HepG2 (cell line): ENCODE data around the gene AJUBA. TPM values are rescaled to one million over a fixed set of nuclear protein-coding genes. Genes with fewer than 3 reads are reported as not detected.

Experiments used
- ARHGAP35 ChIP-seq: sonication (generic); formaldehyde crosslinking; IDR thresholded peaks from 2 replicates; pipeline ENCODE4 v1.9.0; 2022; ENCODE audit warnings: mild to moderate bottlenecking, inconsistent platforms, moderate library complexity, missing genetic modification reagents, borderline replicate concordance
- CBX2 ChIP-seq, 2 experiments: fragments of 200-600 bp in 1 of 2; sonication (generic); formaldehyde crosslinking in 1 of 2; IDR thresholded peaks; 2 replicates each; pipeline versions ENCODE4 v1.7.0 to v1.8.1; 2018 to 2022; ENCODE audit warnings: low read depth in 2 of 2, low read length in 1 of 2, mild to moderate bottlenecking in 1 of 2, missing genetic modification reagents in 1 of 2
- DNMT1 ChIP-seq: sonication (generic); formaldehyde crosslinking; IDR thresholded peaks from 2 replicates; pipeline ENCODE4 v1.5.1; 2020; ENCODE audit warnings: mild to moderate bottlenecking, missing genetic modification reagents
- FOXA3 ChIP-seq: IDR thresholded peaks from 2 replicates; pipeline ENCODE4 v1.6.1; 2016; ENCODE audit warnings: missing genetic modification reagents, missing compliant biosample characterization
- NCOA1 ChIP-seq: sonication (generic); formaldehyde crosslinking; IDR thresholded peaks from 2 replicates; pipeline ENCODE4 v1.9.0; 2021; ENCODE audit warnings: missing genetic modification reagents
- NRL ChIP-seq: sonication (generic); formaldehyde crosslinking; IDR thresholded peaks from 2 replicates; pipeline ENCODE4 v1.5.0; 2020; ENCODE audit warnings: missing genetic modification reagents, mild to moderate bottlenecking, moderate library complexity, borderline replicate concordance
- SMAD1 ChIP-seq: sonication (generic); formaldehyde crosslinking; IDR thresholded peaks from 2 replicates; pipeline ENCODE4 v1.4.0; 2020; ENCODE audit warnings: missing genetic modification reagents, low read depth, mild to moderate bottlenecking, borderline replicate concordance
- SMYD3 ChIP-seq: sonication (generic); formaldehyde crosslinking; IDR thresholded peaks from 2 replicates; pipeline ENCODE4 v1.8.1; 2023; ENCODE audit warnings: mild to moderate bottlenecking, missing genetic modification reagents
- YEATS2 ChIP-seq: sonication (generic); formaldehyde crosslinking; IDR thresholded peaks from 2 replicates; pipeline ENCODE4 v1.4.0; 2020; ENCODE audit warnings: missing genetic modification reagents, borderline replicate concordance
- ZBTB7A ChIP-seq: sonication (generic); formaldehyde crosslinking; IDR thresholded peaks from 2 replicates; pipeline ENCODE4 v1.8.0; 2022; ENCODE audit warnings: mild to moderate bottlenecking, missing genetic modification reagents
- ZEB1 ChIP-seq: IDR thresholded peaks from 2 replicates; pipeline ENCODE4 v1.6.1; 2012; ENCODE audit warnings: mild to moderate bottlenecking, low read depth, inconsistent platforms; ENCODE audit not compliant: insufficient replicate concordance
- ZNF260 ChIP-seq: sonication (generic); formaldehyde crosslinking; IDR thresholded peaks from 2 replicates; pipeline ENCODE4 v1.4.0; 2020; ENCODE audit warnings: missing genetic modification reagents, low read depth, mild to moderate bottlenecking, borderline replicate concordance
- ZSCAN31 ChIP-seq: sonication (generic); formaldehyde crosslinking; IDR thresholded peaks from 2 replicates; pipeline ENCODE4 v1.5.0; 2020; ENCODE audit warnings: low read depth, mild to moderate bottlenecking, missing genetic modification reagents
- polyA plus RNA-seq, 8 experiments: library from polyadenylated mRNA; depleted of rRNA in 3 of 8; stranded (reverse) in 7 of 8; unstranded in 1 of 8; fragments of >200 nt; fragmentation: Illumina TruSeq in 4 of 8; extraction: Trizol in 4 of 8; gene quantifications; 2 replicates each; pipeline versions ENCODE4 v1.2.1 to v1.2.3, GENCODE V29; 2011 to 2016; ENCODE audit warnings: low read depth in 4 of 8, missing spikeins in 1 of 8, mixed read lengths in 1 of 8; ENCODE audit not compliant: insufficient read depth in 1 of 8
- total RNA-seq, 5 experiments: library from RNA; depleted of rRNA; stranded (reverse); fragments of >200 nt; fragmentation: Illumina TruSeq; extraction: Trizol; gene quantifications; 2 replicates each; pipeline ENCODE4 v1.2.3, GENCODE V29; 2016; ENCODE audit warnings: low read depth in 1 of 5
- TF ChIP-seq, protein P1 (sequence below): sonication (generic); formaldehyde crosslinking; IDR thresholded peaks from 2 replicates; pipeline ENCODE4 v1.5.1; 2020; ENCODE audit warnings: mild to moderate bottlenecking, missing genetic modification reagents
- TF ChIP-seq, protein P2 (sequence below): IDR thresholded peaks from 2 replicates; pipeline ENCODE4 v1.6.1; 2016; ENCODE audit warnings: low read depth, control low read depth
- TF ChIP-seq, protein P3 (sequence below): sonication (generic); IDR thresholded peaks from 2 replicates; pipeline ENCODE4 v1.6.1; 2016; ENCODE audit warnings: low read depth, borderline replicate concordance
- TF ChIP-seq, protein P4 (sequence below): sonication (generic); formaldehyde crosslinking; IDR thresholded peaks from 2 replicates; pipeline ENCODE4 v1.4.0; 2020; ENCODE audit warnings: low read depth, mild to moderate bottlenecking, missing genetic modification reagents
- TF ChIP-seq, protein P5 (sequence below): sonication (generic); formaldehyde crosslinking; conservative IDR thresholded peaks from 2 replicates; pipeline ENCODE4 v1.4.0; 2020; ENCODE audit warnings: mild to moderate bottlenecking, missing genetic modification reagents, moderate library complexity

AJUBA gene
- total and polyA plus RNA-seq, 2 of the 13 experiments (the other 11 are each of a cell fraction or from before 2014, with no cell fraction given) = 157 to 241 TPM

DNA sequence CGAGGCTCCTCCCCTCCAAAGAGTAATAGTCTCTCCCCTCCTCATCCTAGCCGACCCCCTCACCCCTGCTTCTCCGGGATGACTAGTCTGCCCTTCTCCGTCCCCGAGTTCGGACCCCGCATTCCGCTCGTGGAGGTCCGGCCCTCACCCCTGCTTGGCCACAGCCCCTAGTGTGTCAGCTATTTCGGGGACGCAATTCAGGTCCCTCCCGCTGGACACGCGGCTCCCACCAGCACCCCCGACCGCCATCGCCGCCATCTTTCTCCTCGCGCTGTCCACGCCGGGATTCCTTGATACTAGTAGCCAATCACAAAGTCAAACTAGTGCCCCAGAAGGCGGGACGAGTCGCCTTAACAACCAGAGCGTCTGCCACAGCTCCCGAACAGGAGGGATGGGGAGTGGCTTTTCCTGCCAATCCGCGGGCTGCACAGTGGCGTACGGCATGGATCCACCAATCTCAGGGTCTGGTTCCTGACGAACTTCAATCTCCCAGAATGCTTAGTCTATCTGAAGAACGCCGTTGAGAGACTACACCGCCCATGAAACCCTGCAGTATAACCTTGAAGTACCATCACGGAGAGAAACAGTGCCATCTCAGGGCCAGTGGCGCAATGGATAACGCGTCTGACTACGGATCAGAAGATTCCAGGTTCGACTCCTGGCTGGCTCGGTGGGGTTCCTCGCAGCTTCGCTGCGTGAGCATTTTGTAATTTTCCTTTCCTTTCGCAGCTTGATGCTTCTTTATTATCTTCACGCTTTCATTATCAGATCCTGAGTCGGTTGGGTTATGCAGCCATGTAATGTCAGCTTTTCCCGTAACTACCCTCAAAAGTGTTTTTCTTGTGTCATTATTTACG lies 53.0 kb downstream of the AJUBA start, which contains the start of gene PRMT5 (continued):
- TF ChIP-seq CBX2 (IDR thresholded peaks at IDR 0.05; ENCODE audit: low read depth, low read length) (no peak), CBX2 (CRISPR knock-in tag; IDR thresholded peaks at IDR 0.05; ENCODE audit: low read depth) (peak; percentile 87; the same call in 1 of the 2 replicates), NRL (CRISPR knock-in tag) (peak; percentile 99), ZNF260 (CRISPR knock-in tag) (no peak), ZSCAN31 (CRISPR knock-in tag) (peak; percentile 99), FOXA3 (CRISPR knock-in tag) (peak; percentile 89), SMYD3 (CRISPR knock-in tag) (peak; percentile 85), SMAD1 (CRISPR knock-in tag) (peak; percentile 90), ZBTB7A (CRISPR knock-in tag) (peak; percentile 98), NCOA1 (CRISPR knock-in tag) (peak; percentile 19), YEATS2 (CRISPR knock-in tag) (peak; percentile 90), ZEB1 (no peak), DNMT1 (peak; percentile 97), ARHGAP35 (CRISPR knock-in tag) (peak; percentile 89)
- TF ChIP-seq, protein P1, sequence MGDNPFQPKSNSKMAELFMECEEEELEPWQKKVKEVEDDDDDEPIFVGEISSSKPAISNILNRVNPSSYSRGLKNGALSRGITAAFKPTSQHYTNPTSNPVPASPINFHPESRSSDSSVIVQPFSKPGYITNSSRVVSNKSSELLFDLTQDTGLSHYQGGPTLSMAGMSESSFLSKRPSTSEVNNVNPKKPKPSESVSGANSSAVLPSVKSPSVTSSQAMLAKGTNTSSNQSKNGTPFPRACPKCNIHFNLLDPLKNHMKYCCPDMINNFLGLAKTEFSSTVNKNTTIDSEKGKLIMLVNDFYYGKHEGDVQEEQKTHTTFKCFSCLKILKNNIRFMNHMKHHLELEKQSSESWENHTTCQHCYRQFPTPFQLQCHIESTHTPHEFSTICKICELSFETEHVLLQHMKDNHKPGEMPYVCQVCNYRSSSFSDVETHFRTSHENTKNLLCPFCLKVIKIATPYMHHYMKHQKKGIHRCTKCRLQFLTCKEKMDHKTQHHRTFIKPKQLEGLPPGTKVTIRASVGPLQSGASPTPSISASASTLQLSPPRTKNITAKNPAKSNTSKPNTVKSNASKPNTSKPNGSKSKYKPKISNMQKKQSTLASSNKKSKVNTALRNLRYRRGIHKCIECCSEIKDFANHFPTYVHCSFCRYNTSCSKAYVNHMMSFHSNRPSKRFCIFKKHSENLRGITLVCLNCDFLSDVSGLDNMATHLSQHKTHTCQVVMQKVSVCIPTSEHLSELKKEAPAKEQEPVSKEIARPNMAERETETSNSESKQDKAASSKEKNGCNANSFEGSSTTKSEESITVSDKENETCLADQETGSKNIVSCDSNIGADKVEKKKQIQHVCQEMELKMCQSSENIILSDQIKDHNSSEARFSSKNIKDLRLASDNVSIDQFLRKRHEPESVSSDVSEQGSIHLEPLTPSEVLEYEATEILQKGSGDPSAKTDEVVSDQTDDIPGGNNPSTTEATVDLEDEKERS (CRISPR knock-in tag) = peak; percentile 98
- TF ChIP-seq, protein P2, sequence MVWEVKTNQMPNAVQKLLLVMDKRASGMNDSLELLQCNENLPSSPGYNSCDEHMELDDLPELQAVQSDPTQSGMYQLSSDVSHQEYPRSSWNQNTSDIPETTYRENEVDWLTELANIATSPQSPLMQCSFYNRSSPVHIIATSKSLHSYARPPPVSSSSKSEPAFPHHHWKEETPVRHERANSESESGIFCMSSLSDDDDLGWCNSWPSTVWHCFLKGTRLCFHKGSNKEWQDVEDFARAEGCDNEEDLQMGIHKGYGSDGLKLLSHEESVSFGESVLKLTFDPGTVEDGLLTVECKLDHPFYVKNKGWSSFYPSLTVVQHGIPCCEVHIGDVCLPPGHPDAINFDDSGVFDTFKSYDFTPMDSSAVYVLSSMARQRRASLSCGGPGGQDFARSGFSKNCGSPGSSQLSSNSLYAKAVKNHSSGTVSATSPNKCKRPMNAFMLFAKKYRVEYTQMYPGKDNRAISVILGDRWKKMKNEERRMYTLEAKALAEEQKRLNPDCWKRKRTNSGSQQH (CRISPR knock-in tag) = peak; percentile 95
- TF ChIP-seq, protein P3, sequence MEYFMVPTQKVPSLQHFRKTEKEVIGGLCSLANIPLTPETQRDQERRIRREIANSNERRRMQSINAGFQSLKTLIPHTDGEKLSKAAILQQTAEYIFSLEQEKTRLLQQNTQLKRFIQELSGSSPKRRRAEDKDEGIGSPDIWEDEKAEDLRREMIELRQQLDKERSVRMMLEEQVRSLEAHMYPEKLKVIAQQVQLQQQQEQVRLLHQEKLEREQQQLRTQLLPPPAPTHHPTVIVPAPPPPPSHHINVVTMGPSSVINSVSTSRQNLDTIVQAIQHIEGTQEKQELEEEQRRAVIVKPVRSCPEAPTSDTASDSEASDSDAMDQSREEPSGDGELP = no peak
- TF ChIP-seq, protein P4, sequence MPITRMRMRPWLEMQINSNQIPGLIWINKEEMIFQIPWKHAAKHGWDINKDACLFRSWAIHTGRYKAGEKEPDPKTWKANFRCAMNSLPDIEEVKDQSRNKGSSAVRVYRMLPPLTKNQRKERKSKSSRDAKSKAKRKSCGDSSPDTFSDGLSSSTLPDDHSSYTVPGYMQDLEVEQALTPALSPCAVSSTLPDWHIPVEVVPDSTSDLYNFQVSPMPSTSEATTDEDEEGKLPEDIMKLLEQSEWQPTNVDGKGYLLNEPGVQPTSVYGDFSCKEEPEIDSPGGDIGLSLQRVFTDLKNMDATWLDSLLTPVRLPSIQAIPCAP (CRISPR knock-in tag) = peak; percentile 89; the same call in 1 of the 2 replicates
- TF ChIP-seq, protein P5, sequence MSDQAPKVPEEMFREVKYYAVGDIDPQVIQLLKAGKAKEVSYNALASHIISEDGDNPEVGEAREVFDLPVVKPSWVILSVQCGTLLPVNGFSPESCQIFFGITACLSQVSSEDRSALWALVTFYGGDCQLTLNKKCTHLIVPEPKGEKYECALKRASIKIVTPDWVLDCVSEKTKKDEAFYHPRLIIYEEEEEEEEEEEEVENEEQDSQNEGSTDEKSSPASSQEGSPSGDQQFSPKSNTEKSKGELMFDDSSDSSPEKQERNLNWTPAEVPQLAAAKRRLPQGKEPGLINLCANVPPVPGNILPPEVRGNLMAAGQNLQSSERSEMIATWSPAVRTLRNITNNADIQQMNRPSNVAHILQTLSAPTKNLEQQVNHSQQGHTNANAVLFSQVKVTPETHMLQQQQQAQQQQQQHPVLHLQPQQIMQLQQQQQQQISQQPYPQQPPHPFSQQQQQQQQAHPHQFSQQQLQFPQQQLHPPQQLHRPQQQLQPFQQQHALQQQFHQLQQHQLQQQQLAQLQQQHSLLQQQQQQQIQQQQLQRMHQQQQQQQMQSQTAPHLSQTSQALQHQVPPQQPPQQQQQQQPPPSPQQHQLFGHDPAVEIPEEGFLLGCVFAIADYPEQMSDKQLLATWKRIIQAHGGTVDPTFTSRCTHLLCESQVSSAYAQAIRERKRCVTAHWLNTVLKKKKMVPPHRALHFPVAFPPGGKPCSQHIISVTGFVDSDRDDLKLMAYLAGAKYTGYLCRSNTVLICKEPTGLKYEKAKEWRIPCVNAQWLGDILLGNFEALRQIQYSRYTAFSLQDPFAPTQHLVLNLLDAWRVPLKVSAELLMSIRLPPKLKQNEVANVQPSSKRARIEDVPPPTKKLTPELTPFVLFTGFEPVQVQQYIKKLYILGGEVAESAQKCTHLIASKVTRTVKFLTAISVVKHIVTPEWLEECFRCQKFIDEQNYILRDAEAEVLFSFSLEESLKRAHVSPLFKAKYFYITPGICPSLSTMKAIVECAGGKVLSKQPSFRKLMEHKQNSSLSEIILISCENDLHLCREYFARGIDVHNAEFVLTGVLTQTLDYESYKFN (CRISPR knock-in tag) = peak; percentile 85; the same call in 1 of the 2 replicates
